ENCODE data around the gene PTTG1IP.
A peak's percentile ranks its signal among the peaks of the same experiment; 100 is the strongest.

The PTTG1IP gene

DNA sequence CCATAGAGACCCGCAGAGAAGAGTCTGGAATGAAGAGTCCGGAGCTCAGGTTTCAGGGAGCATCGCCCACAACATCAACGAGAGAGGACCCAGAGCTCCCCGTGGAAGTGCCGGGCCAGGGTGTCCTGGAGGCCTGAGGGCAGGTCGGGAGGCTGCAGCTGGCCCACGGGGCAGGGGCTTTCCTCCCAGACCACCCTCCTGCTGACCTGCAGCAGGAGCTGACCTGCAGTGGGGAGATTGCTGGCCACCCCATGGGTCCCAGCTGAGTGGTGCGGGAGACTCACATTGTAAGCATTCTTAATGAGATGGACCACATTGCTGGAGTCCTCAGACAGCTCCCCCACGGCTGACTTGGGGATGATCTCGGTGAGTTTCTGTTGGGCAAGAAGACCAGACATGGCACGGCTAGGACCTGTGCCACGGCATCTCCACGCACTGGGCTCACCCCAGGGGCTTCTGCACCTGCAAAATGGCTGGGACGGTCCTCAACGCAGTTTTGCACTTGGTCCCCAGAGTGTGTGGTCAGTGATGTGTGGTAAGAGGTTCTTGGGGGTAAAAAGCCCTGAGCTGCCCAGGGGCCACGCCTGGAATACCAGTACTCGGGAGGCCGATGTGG, 21.3 kb upstream of the PTTG1IP start:
- DNase-seq: no peak

DNA sequence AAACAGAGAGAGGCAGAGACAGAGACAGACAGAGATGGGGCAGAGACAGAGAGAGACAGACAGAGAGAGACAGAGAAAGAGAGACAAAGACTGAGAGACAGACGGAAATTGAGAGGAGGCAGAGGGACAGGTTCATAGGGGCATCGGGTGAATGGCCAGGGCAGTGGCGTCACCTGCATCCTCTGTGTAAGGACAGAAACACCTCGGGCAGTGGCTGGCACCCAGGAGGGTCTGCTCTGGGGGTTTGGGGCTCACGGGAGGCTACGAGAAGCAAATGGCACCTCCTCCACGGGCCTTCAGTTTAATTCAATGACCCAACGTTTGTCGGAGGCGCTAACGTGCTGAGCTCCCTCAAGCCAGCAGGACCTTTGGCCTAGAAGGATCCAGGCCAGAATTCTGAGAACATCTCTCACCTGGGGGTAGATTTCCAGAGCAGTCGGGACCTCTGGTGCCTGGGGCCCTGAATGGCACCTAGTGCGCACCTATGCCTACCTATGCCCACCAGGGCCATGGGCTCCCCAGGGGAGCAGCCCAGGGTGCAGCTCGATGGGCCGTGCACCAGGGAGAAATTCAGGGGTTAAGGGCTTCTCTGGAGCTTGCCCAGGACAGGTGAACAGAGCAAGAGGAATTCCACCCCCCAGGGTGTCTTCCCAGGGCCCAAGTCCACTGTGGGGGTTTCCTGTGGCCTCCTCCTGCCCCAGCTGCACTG, 20.6 kb upstream of the PTTG1IP start:
- no peak for DNase-seq

DNA sequence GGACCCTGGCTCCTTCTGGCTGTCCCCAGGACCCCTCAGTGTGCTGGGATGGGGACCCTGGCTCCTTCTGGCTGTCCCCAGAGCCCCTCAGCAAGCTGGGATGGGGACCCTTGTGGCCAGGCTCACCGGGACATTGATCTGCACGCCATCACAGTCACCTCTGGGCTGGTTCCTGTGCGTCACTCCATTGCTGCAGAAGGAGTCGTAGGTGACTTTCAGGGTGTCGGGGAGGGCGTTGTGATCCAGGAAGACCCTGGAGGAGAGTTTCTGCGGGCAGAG, 19.7 kb upstream of the PTTG1IP start:
- no peak for DNase-seq

- peak; percentile 71 to 88 (median 80) for DNase-seq
These were observed 19.2 kb upstream of the PTTG1IP start for GRCh38 chr21:44892536-44893277.

DNA sequence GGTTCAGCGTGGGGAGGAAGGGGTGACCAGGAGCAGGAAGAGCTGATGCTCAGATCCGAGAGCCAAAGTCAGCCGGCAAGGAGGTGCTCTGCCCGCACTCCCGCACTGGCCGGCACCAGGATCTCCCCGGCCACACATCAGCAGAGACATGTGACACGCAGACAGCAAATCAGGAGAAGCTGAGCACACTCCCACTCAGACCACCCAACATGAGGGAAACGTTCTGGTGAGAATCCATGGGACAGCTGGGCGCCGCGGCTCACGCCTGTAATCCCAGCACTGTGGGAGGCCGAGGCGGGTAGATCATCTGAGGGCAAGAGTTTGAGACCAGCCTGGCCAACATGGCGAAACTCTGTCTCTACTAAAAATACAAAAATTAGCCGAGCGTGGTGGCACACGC, 18.6 kb upstream of the PTTG1IP start:
- no peak for DNase-seq

- no peak for DNase-seq
These were observed 18.1 kb upstream of the PTTG1IP start for GRCh38 chr21:44891631-44892031.

DNA sequence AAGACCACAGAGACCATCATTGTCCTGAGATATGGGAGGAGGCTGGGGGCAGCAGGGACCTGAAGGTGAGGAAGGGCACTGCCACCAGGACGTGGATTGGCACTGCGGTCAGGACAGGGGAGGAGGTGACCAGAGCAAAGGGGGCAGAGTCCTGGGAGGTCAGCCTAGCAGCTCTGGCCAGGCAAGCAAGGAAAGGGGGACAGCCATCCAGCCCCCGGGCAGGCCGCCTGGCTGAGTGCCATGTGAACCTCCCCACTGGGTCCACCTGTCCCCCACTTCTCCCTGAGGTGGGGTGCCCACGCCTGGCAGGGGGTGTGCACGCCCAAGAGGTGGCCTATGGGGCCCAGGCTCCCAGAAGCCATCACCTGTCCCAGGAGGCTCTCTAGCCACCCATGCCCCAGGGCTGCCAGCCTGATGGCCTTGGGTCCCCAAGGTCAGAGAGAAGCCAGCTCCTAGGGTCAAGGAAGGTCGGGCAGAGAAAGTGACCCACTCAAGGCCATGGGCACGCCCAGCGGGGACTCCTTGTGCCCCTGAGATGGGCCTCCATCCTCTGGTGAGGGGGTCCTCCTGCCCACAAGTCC, 17.6 kb upstream of the PTTG1IP start:
- no peak for DNase-seq

- DNase-seq: no peak
These were observed 16.9 kb upstream of the PTTG1IP start for GRCh38 chr21:44890338-44890931.

DNA sequence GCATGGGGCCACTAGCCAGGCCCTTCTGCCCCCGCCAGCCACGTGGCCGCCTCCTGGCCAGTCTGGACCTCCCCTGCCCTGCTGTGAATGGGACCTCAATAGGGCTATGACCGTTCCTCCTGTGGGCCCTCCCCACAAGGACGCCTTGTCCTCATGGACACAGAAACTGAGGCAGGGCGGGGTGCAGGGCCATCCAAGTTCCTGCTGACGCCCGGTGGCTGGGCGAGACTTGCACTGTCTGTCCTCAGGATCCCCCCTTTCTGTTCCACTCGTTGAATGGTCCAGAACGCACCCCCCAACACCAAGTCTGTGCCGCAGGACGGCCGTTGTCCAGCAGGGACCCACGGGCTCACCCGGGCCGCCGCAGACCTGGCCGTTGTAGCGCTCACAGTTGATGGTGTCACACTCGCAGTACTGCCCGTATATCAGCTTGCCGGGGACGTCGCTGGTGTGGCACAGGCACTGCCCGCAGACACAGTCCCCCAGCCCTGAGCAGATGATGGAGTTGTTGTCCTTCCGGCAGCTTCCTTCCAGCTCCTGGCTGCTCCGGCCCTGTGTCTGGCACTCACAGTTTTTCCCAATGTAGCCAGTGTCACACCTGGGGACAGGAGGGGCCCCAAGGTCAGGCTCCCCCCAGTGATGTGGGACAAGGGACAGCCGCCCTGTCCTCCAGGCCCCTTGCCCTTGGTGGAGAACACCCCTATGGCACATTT, 16.3 kb upstream of the PTTG1IP start:
- no peak for DNase-seq

DNA sequence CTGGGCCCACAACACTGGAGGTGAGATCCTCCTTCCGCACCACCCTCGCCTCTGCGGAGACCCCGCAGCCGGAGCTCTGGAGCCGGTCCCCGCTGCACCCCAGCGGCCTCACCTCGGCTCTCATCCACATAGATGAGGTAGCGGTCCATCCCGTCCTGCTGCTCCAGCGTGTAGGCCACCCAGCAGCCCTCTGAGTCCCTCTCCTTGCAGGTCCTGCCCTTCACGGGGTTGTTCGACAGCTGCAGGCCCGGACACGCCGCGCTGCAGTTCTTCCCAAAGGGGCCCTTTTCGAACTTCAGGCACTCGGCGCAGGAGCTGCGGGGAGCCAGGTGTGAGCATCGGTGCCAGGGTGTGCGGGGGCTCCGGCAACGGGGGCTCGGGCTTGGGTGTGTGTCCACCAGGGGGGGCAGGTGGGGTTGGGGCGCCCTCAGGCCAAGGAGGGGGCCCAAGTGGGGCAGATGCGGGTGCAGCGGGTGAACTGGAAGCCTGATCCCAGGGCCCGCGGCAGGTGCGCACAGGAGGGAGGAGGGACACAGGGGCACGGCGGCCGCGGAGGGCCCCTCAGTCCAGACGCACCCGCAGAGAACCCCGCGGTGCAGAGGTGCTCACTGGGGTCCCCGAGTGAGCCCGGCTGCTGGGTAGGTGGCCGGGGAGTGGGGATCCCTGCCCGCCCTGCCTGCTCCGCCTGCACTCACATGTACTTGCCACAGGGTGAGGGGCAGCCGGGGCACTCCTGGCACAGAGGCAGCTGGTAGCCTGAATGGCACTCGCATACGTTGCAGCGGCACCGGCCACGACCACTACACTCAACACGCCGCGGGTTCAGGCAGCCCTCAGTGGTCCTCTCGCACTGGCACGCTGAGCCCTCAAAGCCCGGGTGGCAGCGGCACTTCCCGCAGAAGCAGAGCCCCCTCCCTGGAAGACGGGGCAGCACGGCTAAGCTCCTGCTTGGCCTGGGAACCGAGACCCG, 15.4 kb upstream of the PTTG1IP start:
- no peak for DNase-seq

DNA sequence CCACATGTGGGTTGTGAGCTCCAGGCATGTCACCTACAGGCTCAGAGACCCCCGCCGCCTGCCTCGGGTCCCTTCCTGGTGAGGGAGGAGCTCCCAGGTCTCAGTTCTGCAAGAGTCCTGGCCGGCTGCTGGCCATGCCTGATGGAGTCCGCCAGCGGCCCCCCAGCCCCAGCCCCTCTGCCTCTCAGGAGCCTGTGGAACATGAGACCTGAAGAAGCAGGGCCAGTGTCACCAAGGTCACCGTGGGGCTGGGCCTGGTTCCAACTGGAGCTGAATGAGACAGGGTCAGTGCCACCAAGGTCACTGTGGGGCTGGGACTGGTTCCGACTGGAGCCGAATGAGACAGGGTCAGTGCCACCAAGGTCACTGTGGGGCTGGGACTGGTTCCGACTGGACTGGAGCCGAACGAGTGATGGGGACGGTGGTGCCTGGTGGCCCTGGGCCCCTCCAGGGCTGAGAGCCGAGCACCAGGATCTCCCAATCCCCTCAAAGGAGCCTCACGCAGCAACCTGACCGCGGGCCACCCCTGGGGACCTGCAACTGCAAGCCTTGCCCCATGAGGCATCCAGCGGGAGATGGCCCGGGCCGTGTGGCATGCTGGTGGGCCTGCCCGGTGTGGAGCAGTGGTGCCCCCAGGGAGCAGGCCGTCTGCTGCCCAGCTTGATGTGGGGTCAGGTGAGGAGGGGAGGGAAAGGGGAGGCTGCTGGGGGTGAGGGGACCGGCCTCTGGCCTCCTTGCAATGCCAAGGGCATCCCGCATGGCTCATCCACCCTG, 14.5 kb upstream of the PTTG1IP start:
- no peak for DNase-seq

GRCh38 chr21:44887126-44887806, 13.8 kb upstream of the PTTG1IP start:
- no peak for DNase-seq

DNA sequence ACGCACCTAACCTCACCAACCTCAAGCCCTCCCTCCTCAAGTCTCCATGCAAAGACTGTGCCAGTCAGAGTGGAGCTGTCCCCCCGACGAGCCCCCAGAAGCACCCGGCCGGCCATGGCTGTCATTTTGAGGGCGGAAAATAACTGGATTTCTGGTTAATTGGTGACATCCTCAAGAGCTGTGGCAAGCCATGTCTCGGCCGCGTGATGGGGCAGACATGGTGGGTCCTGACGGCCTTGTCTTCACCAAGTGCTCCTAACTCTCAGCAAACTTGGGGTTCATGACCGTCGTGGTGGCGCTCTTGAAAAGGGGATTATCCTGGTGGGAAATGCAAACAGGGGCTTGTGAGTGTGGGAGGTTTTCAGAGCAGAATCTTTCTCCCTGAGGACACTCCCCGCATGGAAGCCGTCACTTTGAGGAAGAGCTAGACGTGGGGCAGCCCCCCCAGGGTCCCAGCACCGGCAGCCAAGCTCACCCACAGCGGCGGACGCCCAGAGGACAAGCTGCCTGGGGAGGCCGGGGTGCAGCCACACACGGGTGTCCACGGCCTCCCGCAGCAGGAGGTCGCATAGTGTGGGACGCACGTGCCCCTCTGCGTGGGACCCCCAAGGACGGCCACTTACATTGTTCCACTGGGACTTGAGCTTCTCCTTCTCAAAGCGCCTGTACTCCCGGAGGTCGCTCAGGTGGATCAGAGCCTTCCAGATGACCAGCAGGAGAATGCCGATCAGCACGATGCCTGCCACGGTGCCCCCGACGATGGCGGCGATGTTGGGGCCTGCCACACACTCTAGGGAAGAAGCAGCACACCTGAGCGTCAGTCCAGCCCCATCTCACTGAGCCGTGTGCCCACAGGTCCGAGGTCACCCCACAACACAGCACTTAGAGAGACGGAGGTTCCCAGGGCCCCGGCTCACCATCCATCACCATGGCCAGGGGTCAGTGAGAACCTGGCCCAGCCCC, 12.9 kb upstream of the PTTG1IP start:
- no peak for DNase-seq

DNA sequence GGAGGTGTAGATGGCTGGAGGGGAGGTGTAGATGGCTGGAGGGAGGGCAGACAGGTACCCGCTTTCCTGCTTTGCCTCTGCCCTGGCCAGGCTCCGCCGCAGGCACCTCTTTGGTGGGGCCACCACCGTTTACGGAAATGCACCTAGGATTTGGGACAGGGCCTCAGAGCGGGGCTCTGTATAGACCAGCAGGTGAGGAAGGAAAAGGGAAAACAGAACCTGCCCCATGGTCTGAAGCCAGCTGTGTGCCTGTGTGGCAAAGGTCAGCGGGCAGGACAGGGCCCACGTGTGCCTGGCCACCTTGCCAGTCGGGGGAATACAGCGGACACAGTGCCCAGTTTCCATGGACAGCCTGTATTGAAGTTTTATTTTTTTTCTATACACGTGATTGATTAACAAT, 12.1 kb upstream of the PTTG1IP start:
- no peak for DNase-seq

- DNase-seq: peak; percentile 39 to 45 (median 45)
These were observed 10.6 kb upstream of the PTTG1IP start for GRCh38 chr21:44884097-44884496.

- no peak for DNase-seq
These were observed 9.8 kb upstream of the PTTG1IP start for GRCh38 chr21:44883250-44883649.

DNA sequence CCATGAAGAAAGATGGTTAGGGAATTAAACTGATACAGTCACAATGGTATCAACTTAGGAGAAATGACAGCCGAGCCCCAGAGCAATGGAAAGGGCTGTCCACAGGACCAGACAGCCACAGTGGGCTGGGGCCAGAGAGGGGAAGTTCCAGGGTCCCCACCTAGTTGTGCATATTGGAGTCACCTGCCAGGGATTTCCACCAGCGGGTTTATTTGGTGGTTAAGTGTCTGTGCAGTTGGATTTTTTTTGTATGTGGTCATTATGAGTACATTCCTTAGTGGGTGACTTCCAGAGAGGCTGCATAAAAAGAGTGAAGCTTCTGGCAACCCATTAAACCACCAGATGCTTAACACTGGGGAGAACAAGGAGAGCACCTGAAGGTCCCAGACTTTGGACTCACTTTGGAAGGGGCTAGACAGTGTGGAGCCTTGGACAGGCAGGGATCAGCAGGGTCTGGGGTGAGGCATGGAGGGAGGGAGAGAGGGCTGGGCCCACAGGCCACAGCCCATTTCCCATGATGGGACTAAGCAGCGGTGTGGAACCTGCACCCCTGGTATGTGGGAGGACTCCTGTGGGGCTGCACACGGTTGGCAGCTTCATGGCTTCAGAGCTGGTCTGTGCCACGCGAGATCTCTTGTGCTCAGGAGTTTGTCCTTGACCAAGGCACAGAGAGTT, 7.8 kb upstream of the PTTG1IP start:
- DNase-seq: peak; percentile 69 to 82 (median 70)
